Gastroesophageal sphincter (tissue), 4 donors: ENCODE results near the gene ROS1. TPM values are rescaled to one million over a fixed set of nuclear protein-coding genes. Genes with fewer than 3 reads are reported as not detected.
"Not testable (repeated sequence)": the region's sequence is repeated elsewhere in the genome, so short reads cannot be mapped to it uniquely, and the experiment has no call there.

ENCODE experiments used
- ATAC-seq: fragments of 150-250 bp; one replicate; pipeline ENCODE4 v1.9.1; 2016; ENCODE audit warnings: mild to moderate bottlenecking, moderate library complexity
- H3K27ac ChIP-seq, 4 donors: fragments of 200-600 bp; sonication (generic) in 3 of 4; 1 replicate in 3 of 4; 2 replicates in 1 of 4; pipeline ENCODE4 v1.5.1; 2016 to 2019
- H3K27me3 ChIP-seq: fragments of 200-600 bp; sonication (generic); one replicate; pipeline ENCODE4 v1.5.1; 2019
- H3K36me3 ChIP-seq, 2 donors: fragments of 200-600 bp; sonication (generic); one replicate each; pipeline ENCODE4 v1.5.1; 2019; ENCODE audit warnings: control low read depth in 1 of 2
- H3K4me1 ChIP-seq, 3 donors: fragments of 200-600 bp; sonication (generic); 1 replicate in 2 of 3; 2 replicates in 1 of 3; pipeline ENCODE4 v1.5.1; 2016 to 2019; ENCODE audit warnings: control low read depth in 2 of 3
- H3K4me3 ChIP-seq, 2 donors: fragments of 200-600 bp; sonication (generic); one replicate each; pipeline ENCODE4 v1.5.1; 2019; ENCODE audit warnings: mild to moderate bottlenecking in 1 of 2, moderate library complexity in 1 of 2
- H3K9me3 ChIP-seq, 3 donors: fragments of 200-600 bp; sonication (generic); one replicate each; pipeline ENCODE4 v1.5.1; 2017 to 2019; ENCODE audit warnings: control low read depth in 2 of 3
- EP300 ChIP-seq: sonication (generic); formaldehyde crosslinking; IDR thresholded peaks from one replicate; pipeline ENCODE4 v1.6.1; 2017; ENCODE audit warnings: antibody characterized with exemption, mild to moderate bottlenecking
- POLR2A ChIP-seq, 2 donors: fragments of 450-650 bp; IDR thresholded peaks; one replicate each; pipeline ENCODE4 v1.6.1; 2017; ENCODE audit warnings: antibody characterized with exemption in 2 of 2, mild to moderate bottlenecking in 2 of 2, moderate library complexity in 1 of 2
- POLR2AphosphoS5 ChIP-seq: sonication (generic); formaldehyde crosslinking; IDR thresholded peaks from one replicate; pipeline ENCODE4 v1.6.1; 2017; ENCODE audit warnings: antibody characterized with exemption
- WGBS, 2 donors: methylation state at CpG; one replicate each; pipeline ENCODE4 v1.1.5; 2018; ENCODE audit warnings: low coverage in 1 of 2; 5-methylcytosine and 5-hydroxymethylcytosine counted together
- total RNA-seq, 4 donors: library from RNA; depleted of rRNA; stranded (reverse); fragments of >200 nt; gene quantifications; one replicate each; pipeline ENCODE4 v1.1.0, GENCODE V29; 2016
- TF ChIP-seq, protein P1 (sequence below), 4 experiments: fragments of 200-600 bp in 2 of 4; fragments of 450-650 bp in 2 of 4; sonication (generic) in 1 of 4; IDR thresholded peaks; one replicate each; pipeline ENCODE4 v1.5.1; 2017 to 2019; ENCODE audit warnings: antibody characterized with exemption in 4 of 4, mild to moderate bottlenecking in 2 of 4, moderate library complexity in 2 of 4

ROS1 gene
- total RNA-seq, result under 1 TPM in 1 of 4 donors, not detected in 3; 0.13 TPM

- H3K4me3 ChIP-seq, result no peak within 1 kb of the TSS
- H3K4me1 ChIP-seq, result no peaks in the 10 kb centered on the region
- H3K36me3 ChIP-seq, result no peaks in the 10 kb centered on the region
- WGBS, 2 donors, result 55 to 58% methylated on average over 5 to 6 of the region's 6 CpGs
- ATAC-seq, result no peak
- H3K9me3 ChIP-seq, result no peaks in the 10 kb centered on the region
- H3K27me3 ChIP-seq, result no peaks in the 10 kb centered on the region
- H3K27ac ChIP-seq, result no peak within 1 kb of the TSS
- TF ChIP-seq EP300 (no peak), POLR2A (IDR thresholded peaks at IDR 0.05) (no peak), POLR2AphosphoS5 (no peak)
- TF ChIP-seq, protein P1, sequence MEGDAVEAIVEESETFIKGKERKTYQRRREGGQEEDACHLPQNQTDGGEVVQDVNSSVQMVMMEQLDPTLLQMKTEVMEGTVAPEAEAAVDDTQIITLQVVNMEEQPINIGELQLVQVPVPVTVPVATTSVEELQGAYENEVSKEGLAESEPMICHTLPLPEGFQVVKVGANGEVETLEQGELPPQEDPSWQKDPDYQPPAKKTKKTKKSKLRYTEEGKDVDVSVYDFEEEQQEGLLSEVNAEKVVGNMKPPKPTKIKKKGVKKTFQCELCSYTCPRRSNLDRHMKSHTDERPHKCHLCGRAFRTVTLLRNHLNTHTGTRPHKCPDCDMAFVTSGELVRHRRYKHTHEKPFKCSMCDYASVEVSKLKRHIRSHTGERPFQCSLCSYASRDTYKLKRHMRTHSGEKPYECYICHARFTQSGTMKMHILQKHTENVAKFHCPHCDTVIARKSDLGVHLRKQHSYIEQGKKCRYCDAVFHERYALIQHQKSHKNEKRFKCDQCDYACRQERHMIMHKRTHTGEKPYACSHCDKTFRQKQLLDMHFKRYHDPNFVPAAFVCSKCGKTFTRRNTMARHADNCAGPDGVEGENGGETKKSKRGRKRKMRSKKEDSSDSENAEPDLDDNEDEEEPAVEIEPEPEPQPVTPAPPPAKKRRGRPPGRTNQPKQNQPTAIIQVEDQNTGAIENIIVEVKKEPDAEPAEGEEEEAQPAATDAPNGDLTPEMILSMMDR (IDR thresholded peaks at IDR 0.05), result no peak
These were observed at the start of gene ROS1 for GRCh38 chr6:117425431-117426153. Gene ROS1 (minus strand): TSS chr6:117425942. CDS start chr6:117425656, 286 bp downstream.

DNA sequence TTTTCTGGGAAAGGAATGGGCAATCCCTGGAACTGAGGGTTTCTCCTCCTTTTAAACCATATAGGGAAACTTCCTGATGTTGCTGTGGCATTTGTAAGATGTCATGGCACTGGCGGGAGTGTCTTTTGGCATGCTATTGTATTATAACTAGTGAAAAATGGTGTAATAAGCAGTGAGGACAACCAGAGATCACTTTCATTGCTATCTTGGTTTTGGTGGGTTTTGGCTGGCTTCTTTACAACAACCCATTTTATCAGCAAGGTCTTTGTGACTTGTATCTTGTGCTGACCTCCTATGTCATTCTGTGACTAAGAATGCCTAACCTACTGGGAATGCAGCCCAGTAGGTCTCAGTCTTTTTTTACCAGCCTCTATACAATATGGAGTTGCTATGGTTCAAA, 47.7 kb upstream of the ROS1 start:
- Histone ChIP-seq H3K27me3 (no peaks in the 10 kb centered on the region), H3K4me3 (no peak overlapping the region), H3K4me1 (no peaks in the 10 kb centered on the region), H3K27ac (no peak overlapping the region), H3K9me3 (no peaks in the 10 kb centered on the region), H3K36me3 (no peaks in the 10 kb centered on the region)
- 92 to 100% methylated on average over 1 of the region's 1 CpG for WGBS, 2 donors
- no peak for ATAC-seq
- TF ChIP-seq EP300, result no peak
- TF ChIP-seq, protein P1 (IDR thresholded peaks at IDR 0.05), result no peak
- TF ChIP-seq POLR2A (IDR thresholded peaks at IDR 0.05), result no peak
- TF ChIP-seq POLR2AphosphoS5, result no peak

DNA sequence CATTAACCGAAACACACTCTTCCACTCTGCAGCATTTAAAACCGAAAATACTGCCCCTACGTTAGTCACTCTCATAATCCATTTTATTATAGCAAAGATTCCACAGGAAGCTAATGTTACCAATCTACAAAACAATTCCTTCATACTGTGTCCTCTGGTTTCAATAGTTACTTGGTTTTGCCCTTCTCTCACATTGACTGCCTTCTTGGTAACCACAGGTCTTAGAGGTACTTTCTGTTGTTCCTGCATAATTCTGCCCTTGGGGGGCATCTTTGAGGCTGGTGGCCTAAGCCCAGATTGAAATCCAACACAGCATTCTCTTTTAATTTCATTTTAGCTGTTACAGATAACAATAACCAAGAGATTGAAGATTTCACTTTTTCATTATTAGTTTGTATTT, 46.9 kb upstream of the ROS1 start:
- Histone ChIP-seq H3K36me3 (no peaks in the 10 kb centered on the region), H3K4me3 (no peak overlapping the region), H3K27me3 (no peaks in the 10 kb centered on the region), H3K27ac (no peak overlapping the region), H3K4me1 (no peaks in the 10 kb centered on the region), H3K9me3 (no peaks in the 10 kb centered on the region)
- no peak for ATAC-seq
- TF ChIP-seq POLR2AphosphoS5, result no peak
- TF ChIP-seq, protein P1 (IDR thresholded peaks at IDR 0.05), result no peak
- TF ChIP-seq EP300, result no peak
- TF ChIP-seq POLR2A (IDR thresholded peaks at IDR 0.05), result no peak
- WGBS, 2 donors, result 78 to 86% methylated on average over 1 to 3 of the region's 3 CpGs

- TF ChIP-seq, protein P1 (IDR thresholded peaks at IDR 0.05), result no peak
- TF ChIP-seq POLR2AphosphoS5, result no peak
- no peak for TF ChIP-seq POLR2A (IDR thresholded peaks at IDR 0.05)
- TF ChIP-seq EP300, result no peak
- H3K4me1 ChIP-seq, result no peaks in the 10 kb centered on the region
- H3K27me3 ChIP-seq, result no peaks in the 10 kb centered on the region
- no peak overlapping the region for H3K27ac ChIP-seq
- 76 to 100% methylated on average over 2 of the region's 3 CpGs for WGBS, 2 donors
- no peaks in the 10 kb centered on the region for H3K36me3 ChIP-seq
- no peak overlapping the region for H3K4me3 ChIP-seq
- no peaks in the 10 kb centered on the region for H3K9me3 ChIP-seq
- no peak for ATAC-seq
These were observed 44.0 kb upstream of the ROS1 start for GRCh38 chr6:117469791-117470190.

- H3K27me3 ChIP-seq, result no peaks in the 10 kb centered on the region
- no peaks in the 10 kb centered on the region for H3K4me1 ChIP-seq
- TF ChIP-seq, protein P1 (IDR thresholded peaks at IDR 0.05), result no peak
- no peak for TF ChIP-seq POLR2AphosphoS5
- no peak for TF ChIP-seq POLR2A (IDR thresholded peaks at IDR 0.05)
- H3K9me3 ChIP-seq, result no peaks in the 10 kb centered on the region
- H3K4me3 ChIP-seq, result no peak overlapping the region
- WGBS, 2 donors, result 58 to 84% methylated on average over 2 to 4 of the region's 4 CpGs
- H3K36me3 ChIP-seq, result no peaks in the 10 kb centered on the region
- no peak overlapping the region for H3K27ac ChIP-seq
- ATAC-seq, result no peak
These were observed 43.6 kb upstream of the ROS1 start for GRCh38 chr6:117469356-117469755.

DNA sequence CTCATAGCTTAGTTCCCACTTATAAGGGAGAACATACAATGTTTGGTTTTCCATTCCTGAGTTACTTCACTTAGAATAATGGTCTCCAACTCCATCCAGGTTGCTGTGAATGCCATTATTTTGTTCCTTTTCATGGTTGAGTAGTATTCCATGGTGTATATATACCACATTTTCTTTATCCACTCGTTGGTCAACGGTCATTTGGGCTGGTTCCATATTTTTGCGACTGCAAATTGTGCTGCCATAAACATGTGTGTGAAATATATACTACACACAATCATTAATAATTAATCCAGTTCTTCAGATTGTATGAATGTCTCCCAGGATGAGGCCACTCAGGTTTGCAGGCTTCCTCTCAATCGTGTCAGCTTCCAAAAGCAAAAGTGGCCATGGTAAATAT, 42.8 kb upstream of the ROS1 start:
- not testable (repeated sequence) for H3K27ac ChIP-seq, H3K36me3 ChIP-seq, H3K4me3 ChIP-seq, ATAC-seq, H3K27me3 ChIP-seq, H3K4me1 ChIP-seq, H3K9me3 ChIP-seq
- 68 to 69% methylated on average over 4 of the region's 4 CpGs for WGBS, 2 donors
